ENCODE results near the gene JAM2. TPM values are rescaled to one million over a fixed set of nuclear protein-coding genes. Genes with fewer than 3 reads are reported as not detected.

The JAM2 gene
- total RNA-seq, 1 donor from 2014 or later: 6.1 TPM

DNA sequence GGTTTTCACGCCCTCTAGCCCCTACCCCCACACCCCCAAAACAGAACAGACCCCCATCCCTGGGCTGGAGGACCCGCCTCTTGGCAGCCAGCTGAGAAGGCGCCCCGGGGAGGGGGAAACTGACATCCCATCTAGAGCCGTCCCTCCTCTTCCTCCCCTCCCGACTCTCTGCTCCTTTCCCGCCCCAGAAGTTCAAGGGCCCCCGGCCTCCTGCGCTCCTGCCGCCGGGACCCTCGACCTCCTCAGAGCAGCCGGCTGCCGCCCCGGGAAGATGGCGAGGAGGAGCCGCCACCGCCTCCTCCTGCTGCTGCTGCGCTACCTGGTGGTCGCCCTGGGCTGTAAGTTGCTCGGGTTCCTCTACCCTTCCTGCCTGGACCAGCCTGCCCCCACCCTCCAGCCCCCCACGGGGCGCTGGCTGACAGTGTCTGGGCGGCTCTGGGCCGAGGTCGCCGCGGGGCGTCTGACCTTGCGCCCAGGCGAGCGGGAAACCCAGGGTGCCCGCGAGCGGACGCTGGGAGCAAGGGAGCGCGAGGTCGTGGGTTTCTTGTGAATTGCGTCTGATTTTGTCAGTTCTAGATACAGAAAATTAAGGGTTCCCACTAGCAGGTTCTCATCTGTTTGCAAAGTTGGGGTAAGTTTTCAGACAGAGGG, 618 bp downstream of the JAM2 start:
- peaks cover 46% of the 10 kb centered on the region for H3K27me3 Mint-ChIP-seq (ENCODE audit: unreplicated experiment)
- H3K36me3 Mint-ChIP-seq (ENCODE audit: unreplicated experiment): no peaks in the 10 kb centered on the region
- no peaks in the 10 kb centered on the region for H3K9me3 Mint-ChIP-seq (ENCODE audit: unreplicated experiment)
- TF ChIP-seq, protein P1, sequence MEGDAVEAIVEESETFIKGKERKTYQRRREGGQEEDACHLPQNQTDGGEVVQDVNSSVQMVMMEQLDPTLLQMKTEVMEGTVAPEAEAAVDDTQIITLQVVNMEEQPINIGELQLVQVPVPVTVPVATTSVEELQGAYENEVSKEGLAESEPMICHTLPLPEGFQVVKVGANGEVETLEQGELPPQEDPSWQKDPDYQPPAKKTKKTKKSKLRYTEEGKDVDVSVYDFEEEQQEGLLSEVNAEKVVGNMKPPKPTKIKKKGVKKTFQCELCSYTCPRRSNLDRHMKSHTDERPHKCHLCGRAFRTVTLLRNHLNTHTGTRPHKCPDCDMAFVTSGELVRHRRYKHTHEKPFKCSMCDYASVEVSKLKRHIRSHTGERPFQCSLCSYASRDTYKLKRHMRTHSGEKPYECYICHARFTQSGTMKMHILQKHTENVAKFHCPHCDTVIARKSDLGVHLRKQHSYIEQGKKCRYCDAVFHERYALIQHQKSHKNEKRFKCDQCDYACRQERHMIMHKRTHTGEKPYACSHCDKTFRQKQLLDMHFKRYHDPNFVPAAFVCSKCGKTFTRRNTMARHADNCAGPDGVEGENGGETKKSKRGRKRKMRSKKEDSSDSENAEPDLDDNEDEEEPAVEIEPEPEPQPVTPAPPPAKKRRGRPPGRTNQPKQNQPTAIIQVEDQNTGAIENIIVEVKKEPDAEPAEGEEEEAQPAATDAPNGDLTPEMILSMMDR (IDR thresholded peaks at IDR 0.05): peak; percentile 52
- peaks cover 20% of the 10 kb centered on the region for H3K4me1 Mint-ChIP-seq (ENCODE audit: unreplicated experiment)
- peak overlapping the region; percentile 76 for H3K4me3 Mint-ChIP-seq (ENCODE audit: unreplicated experiment)
- no peak for DNase-seq (ENCODE audit: extremely low spot score, unreplicated experiment)
- no peak overlapping the region for H3K27ac Mint-ChIP-seq (ENCODE audit: unreplicated experiment)

DNA sequence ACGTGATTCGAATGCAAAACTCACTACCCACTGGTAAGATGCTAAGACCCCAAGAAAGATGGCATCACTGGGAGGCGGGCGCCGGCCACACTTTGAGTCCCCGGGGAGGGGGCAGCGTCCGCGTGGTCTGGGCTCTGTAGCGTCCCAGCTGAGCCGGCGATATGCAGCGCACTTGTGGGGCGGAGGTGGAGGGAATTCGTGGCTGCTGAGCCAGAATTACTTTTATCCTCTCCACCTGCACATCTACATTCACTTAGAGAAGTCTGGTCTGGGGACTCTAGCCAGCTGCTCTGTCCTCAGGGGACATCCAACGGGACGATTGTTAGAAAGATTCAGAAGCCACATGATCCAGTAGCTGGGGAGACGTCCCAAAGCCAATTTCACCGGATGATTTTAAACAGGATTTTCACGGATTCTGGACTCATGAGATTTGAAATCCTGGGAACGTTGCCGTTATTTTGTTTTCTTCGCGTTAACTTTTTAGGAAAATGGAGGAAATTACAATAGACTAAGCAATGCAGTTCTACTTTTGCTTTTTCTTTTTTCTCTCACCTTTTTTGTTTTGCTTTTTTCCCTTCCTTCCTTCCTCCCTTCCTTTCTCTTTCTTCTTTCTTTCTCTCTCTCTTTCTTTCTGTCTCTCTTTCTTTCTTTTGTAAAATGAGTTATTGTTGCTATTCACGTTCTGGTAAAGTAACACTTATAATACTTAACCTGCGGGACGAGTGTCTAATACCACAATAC, 1.3 kb downstream of the JAM2 start:
- TF ChIP-seq, protein P1 (IDR thresholded peaks at IDR 0.05): no peak
- DNase-seq (ENCODE audit: extremely low spot score, unreplicated experiment): no peak
- H3K36me3 Mint-ChIP-seq (ENCODE audit: unreplicated experiment): no peaks in the 10 kb centered on the region
- peaks cover 40% of the 10 kb centered on the region for H3K27me3 Mint-ChIP-seq (ENCODE audit: unreplicated experiment)
- no peak overlapping the region for H3K27ac Mint-ChIP-seq (ENCODE audit: unreplicated experiment)
- H3K9me3 Mint-ChIP-seq (ENCODE audit: unreplicated experiment): no peaks in the 10 kb centered on the region
- H3K4me1 Mint-ChIP-seq (ENCODE audit: unreplicated experiment): peaks cover 20% of the 10 kb centered on the region
- H3K4me3 Mint-ChIP-seq (ENCODE audit: unreplicated experiment): peak overlapping the region; percentile 76

DNA sequence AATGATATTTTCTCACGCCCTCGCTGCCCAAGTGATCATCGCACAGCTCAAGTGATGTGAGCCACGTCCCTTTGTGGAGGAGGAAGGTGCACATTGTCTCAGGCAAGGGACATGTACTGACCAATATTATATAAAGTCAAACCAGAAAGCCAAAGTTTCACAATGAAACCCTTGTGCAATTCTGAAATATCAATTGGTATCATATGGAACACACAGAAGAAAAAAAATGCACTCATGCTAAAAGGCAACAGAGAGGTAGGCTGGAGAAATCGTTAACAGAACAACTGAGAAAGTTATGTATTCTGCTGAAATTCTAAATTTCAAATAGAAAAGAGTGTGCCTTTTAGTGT, 1.9 kb downstream of the JAM2 start:
- Mint-ChIP-seq H3K36me3 (ENCODE audit: unreplicated experiment) (no peaks in the 10 kb centered on the region), H3K4me3 (ENCODE audit: unreplicated experiment) (peak overlapping the region; percentile 76), H3K27me3 (ENCODE audit: unreplicated experiment) (peaks cover 40% of the 10 kb centered on the region), H3K4me1 (ENCODE audit: unreplicated experiment) (peaks cover 20% of the 10 kb centered on the region), H3K9me3 (ENCODE audit: unreplicated experiment) (no peaks in the 10 kb centered on the region), H3K27ac (ENCODE audit: unreplicated experiment) (no peak overlapping the region)
- no peak for DNase-seq (ENCODE audit: extremely low spot score, unreplicated experiment)
- TF ChIP-seq, protein P1 (IDR thresholded peaks at IDR 0.05): no peak

DNA sequence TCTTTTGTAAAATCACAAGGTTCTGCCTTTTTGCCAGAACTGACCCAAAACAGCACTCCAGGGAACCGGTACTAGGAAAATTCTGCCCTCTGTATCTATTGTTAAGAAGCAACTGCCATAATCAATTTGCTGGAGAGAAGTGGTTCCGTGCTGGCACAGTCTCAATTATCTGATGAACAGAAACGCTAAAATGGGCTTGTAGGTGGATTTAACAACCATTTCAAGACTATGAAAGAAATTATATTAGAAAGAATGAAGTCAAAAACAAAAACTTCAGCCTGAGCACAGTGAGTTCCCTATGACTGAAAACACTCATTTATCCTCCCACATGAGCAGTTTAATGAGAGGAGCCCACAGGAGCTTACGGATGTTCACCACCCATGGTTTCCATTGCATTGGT, 4.4 kb downstream of the JAM2 start:
- no peak overlapping the region for H3K27ac Mint-ChIP-seq (ENCODE audit: unreplicated experiment)
- no peak overlapping the region for H3K4me3 Mint-ChIP-seq (ENCODE audit: unreplicated experiment)
- no peaks in the 10 kb centered on the region for H3K36me3 Mint-ChIP-seq (ENCODE audit: unreplicated experiment)
- TF ChIP-seq, protein P1 (IDR thresholded peaks at IDR 0.05): no peak
- no peak for DNase-seq (ENCODE audit: extremely low spot score, unreplicated experiment)
- H3K9me3 Mint-ChIP-seq (ENCODE audit: unreplicated experiment): no peaks in the 10 kb centered on the region
- peaks cover 19% of the 10 kb centered on the region for H3K4me1 Mint-ChIP-seq (ENCODE audit: unreplicated experiment)
- H3K27me3 Mint-ChIP-seq (ENCODE audit: unreplicated experiment): peaks cover 33% of the 10 kb centered on the region

DNA sequence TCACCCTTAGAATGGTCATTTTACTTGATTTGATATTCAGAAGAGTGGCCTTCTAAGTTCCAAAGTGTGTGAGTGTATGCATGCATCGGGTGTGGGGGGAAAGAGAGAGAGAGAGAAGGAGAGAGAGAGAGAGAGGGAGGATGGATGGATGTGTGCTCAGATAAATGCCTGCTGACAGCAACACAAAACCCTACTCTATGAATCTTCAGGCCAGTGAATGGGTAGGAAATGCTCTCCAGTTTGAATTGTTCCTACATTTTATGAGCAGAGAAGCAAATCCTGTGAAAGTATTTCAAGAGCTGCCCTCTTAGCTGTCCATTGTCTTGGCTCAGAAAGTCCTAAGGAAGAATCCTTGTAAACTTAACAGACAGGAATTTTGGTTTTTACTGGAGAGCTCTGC, 7.4 kb downstream of the JAM2 start:
- no peak overlapping the region for H3K27ac Mint-ChIP-seq (ENCODE audit: unreplicated experiment)
- H3K27me3 Mint-ChIP-seq (ENCODE audit: unreplicated experiment): peaks cover 17% of the 10 kb centered on the region
- TF ChIP-seq, protein P1 (IDR thresholded peaks at IDR 0.05): no peak
- H3K4me3 Mint-ChIP-seq (ENCODE audit: unreplicated experiment): no peak overlapping the region
- no peaks in the 10 kb centered on the region for H3K9me3 Mint-ChIP-seq (ENCODE audit: unreplicated experiment)
- H3K4me1 Mint-ChIP-seq (ENCODE audit: unreplicated experiment): peaks cover 2% of the 10 kb centered on the region
- H3K36me3 Mint-ChIP-seq (ENCODE audit: unreplicated experiment): no peaks in the 10 kb centered on the region
- DNase-seq (ENCODE audit: extremely low spot score, unreplicated experiment): no peak
